Iris pigment epithelial cell (primary cell): ENCODE results near the gene ZNF580.
A peak's percentile ranks its signal among the peaks of the same experiment; 100 is the strongest.

ENCODE experiments used
- DNase-seq: peaks from one replicate; pipeline ENCODE4 v3.0.0-alpha.2; 2011; ENCODE audit warnings: low read depth

The ZNF580 gene

GRCh38 chr19:55647732-55648584 lies 7.2 kb downstream of the ZNF580 start, which contains the start of gene CCDC106:
Gene CCDC106 (plus strand): TSS chr19:55648212. CDS start chr19:55649047, 835 bp downstream.
- peak; percentile 78 for DNase-seq

GRCh38 chr19:55648585-55649267 lies 7.9 kb downstream of the ZNF580 start:
- no peak for DNase-seq

DNA sequence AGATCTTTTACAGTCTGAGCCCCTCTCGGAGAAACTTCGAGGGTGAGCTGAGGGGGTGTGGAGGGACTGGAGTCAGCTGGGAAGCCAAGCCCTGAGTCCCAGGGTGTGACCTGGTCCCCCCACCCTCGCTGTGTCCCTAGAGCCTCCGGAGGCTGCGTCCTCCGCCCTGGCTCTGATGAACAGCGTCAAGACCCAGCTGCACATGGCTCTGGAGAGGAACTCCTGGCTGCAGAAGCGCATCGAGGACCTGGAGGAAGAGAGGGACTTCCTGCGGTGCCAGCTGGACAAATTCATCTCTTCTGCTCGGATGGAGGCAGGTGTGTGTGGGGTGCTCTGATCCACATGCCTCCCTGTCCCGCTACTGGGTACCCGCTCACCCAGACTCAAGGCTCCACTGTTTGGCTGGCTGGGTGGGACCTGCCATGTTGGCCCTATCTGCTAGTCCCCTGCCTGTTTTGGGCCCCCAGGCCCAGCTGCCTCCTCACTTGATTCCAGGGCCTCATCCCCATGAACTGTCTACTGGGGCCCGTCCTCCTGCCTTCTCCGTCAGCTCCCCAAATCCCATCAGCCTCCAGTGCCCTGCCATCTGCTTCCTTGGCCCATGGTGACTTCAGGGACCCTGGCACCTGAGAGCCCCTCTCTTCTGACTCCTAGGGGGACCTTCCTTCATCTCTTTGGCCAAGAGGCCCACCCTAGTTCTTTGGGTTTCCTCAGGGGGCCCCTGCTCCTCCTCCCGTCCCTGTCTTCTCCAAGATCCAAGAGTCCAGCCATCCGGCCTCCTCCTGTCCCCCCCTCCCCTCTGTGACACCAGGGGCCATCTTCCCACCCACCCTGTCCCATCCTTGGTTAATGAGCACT lies 8.7 kb downstream of the ZNF580 start:
- no peak for DNase-seq

DNA sequence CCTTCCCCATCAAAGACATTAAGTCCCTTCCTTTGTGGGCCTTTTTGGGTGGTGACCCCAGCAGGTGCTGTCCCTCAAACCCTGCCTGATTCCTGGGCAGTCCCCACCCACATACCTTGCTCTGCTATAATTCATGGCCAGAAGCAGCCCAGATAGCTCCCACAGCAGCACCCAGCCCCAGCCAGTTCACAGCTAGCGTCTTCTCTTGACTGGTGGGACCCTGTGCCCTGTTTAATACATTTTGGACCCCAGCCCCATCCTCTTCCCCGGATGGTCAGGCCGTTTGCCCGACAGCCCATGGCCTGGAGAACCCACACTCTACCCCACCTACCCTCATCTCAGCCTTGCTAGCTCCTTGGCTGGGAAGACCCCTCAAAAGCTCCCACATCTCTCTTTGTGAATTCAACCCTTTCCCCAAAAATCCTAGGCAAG lies 9.3 kb downstream of the ZNF580 start:
- no peak for DNase-seq

GRCh38 chr19:55650602-55651230 lies 9.9 kb downstream of the ZNF580 start:
- no peak for DNase-seq

DNA sequence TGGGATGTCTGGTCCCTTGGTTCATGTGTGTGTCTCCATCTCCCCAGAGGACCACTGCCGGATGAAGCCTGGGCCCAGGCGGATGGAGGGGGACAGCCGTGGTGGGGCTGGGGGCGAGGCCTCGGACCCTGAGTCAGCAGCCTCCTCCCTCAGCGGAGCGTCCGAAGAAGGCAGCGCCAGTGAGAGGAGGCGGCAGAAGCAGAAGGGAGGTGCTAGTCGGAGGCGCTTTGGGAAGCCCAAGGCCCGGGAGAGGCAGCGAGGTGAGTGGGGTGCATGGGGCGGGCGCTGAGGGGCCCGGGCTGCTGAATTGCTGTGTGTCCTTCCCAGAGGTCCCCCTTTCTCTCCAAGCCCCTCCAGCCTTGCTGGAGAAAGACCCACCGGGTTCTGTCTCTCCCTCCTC lies 10.4 kb downstream of the ZNF580 start:
- no peak for DNase-seq

GRCh38 chr19:55652311-55653128 lies 11.7 kb downstream of the ZNF580 start:
- DNase-seq = no peak

GRCh38 chr19:55653651-55654322 lies 13.0 kb downstream of the ZNF580 start:
- peak; percentile 98 for DNase-seq

DNA sequence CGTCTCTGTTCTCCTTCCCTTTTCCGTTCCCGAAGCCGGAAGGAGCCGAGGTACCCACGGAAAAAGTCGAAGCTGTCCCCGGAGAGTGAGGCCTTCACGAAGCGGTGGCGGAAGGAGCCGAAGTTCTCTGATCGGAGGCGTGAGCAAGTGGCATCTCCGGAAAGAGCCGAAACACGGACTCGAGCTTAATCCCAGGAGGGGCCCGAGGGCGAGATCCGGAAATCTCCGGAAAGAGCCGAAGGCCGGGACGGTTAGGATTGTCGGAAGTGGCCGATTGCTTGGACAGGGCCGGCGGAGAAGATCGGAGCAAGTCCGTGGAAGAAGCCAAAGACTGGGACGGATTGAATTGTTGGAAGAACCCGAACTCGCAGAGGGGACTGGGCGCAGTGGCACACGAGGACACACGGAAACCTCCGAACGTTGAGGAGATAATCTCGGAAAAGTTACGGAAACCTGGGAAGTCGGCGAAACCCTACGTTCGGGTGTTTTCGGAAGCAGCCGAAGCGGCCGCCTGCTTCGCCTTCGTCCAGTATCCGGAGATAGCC lies 13.6 kb downstream of the ZNF580 start:
- peak; percentile 99 for DNase-seq

DNA sequence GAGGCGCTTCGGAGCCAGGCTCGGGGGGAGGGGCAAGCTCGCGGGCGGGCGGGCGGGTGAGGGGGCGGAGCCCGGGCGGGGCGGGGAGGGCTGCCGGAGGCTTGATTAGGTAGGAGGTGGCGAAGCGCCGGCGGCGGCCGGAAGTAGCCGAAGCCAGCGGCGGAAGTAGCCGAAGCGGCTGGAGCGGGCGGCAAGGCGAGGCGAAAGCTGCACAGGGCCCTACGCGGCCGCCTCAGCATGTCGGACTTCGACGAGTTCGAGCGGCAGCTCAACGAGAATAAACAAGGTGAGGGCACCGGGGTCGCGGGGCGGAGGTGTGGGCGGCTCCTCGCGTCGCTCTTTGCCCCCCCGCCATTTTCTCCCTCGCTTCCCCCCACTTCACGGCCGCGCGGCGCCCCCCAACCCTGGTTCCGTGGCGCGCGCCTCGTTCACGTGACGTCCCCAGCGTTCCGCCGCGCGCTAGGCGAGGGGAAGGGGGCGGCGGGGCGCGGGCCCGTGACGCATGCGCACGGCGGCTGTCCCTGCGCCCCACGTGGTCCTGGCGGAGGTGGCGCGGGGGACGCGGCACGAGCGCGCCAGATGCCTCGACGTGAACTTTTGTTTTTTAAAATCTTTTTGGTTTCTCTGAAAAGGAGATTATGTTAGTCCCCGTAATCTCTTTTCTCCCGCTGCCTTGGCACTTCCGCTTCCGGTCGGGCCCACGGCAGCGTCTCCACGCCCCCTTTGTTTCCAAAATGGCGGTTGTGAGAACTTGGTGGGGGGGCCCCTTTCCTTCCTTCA lies 14.3 kb downstream of the ZNF580 start, which contains the start of gene U2AF2:
Gene U2AF2, plus strand, starts transcription at position 168 of the 780 bp plus-strand sequence. Its CDS starts 70 bp downstream, at position 238.
- peak; percentile 62 for DNase-seq

- DNase-seq = no peak
Observed at GRCh38 chr19:55655648-55656040, 14.8 kb downstream of the ZNF580 start.

GRCh38 chr19:55656552-55656951 lies 15.8 kb downstream of the ZNF580 start:
- DNase-seq = no peak

GRCh38 chr19:55656988-55657747 lies 16.4 kb downstream of the ZNF580 start:
- peak; percentile 41 for DNase-seq

- DNase-seq = no peak
Observed at GRCh38 chr19:55658846-55659459, 18.2 kb downstream of the ZNF580 start.

DNA sequence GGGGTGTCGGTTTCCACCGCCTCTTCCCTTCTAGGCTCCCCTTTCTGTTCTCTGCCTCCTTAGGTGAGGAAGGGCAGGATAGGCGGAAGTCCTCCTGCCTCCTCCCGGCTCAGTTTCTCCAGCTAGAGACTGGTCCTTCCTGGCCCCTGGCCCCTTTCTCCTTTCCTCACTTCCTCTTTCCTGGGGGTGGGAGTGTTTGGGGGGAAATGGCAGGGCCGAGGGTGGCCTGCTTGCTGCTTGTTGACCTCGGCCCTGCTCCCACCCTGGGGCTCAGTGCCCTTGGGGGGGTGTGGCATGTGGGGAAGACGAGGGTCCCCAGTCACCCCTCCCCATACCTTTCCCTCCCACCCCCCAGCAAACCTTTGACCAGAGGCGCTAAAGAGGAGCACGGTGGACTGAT lies 19.0 kb downstream of the ZNF580 start:
- DNase-seq = no peak

DNA sequence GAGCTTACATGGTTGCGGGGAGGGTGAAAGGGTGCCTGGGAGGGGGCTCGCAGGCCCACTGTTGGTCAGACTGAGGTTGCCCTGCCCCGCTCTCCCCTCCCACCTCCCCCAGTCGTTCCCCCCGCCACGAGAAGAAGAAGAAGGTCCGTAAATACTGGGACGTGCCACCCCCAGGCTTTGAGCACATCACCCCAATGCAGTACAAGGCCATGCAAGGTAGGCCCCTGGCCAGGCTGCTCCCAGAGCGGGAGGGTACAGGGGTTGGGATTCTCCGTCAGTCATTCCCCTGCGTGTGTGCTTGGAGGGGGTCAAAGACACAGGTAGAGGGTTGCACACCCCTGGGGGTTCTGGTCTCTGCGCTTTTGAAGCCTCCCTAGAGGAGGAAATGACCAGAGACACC lies 19.6 kb downstream of the ZNF580 start:
- no peak for DNase-seq

DNA sequence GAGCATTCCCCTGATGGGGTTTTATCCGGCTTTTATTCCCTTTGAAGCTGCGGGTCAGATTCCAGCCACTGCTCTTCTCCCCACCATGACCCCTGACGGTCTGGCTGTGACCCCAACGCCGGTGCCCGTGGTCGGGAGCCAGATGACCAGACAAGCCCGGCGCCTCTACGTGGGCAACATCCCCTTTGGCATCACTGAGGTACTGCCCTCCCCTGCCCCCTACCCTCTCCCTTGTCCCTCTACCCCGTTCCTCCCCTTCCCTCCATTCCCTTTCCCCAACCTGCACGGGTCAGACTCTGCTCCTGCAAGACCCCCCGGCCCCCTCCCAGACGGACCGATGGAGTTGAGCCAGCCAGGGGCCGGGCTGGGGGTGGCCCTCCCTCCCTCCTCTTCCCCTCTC lies 20.2 kb downstream of the ZNF580 start:
- DNase-seq = no peak

- no peak for DNase-seq
Observed at GRCh38 chr19:55661826-55662225, 21.0 kb downstream of the ZNF580 start.
